Measurements from ENCODE around the gene RSRP1. TPM values are rescaled to one million over a fixed set of nuclear protein-coding genes. Genes with fewer than 3 reads are reported as not detected.

The RSRP1 gene
- total and polyA plus RNA-seq, 2 experiments from 2014 or later, result 91.4 to 93.7 TPM

DNA sequence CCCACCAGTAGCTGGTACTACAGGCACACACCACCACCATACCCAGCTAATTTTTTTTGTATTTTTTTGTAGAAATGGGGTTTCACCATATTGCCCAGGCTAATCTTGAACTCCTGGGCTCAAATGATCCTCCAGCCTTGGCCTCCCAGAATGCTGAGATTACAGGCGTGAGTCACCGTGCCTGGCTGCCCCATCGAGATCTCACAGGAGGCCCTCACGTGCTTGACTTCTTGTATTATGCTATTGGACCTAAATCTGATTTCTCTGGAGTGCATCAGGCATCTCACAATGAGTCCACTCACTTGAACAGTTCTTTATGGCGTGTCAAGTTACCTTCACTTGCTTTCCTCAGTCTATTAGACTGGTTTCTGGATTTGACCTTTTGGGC, 9.3 kb upstream of the RSRP1 start:
- peaks cover 5% of the 10 kb centered on the region for H3K27me3 Mint-ChIP-seq (ENCODE audit: insufficient read depth, low read depth, poor library complexity)
- no peak overlapping the region for H3K4me3 Mint-ChIP-seq
- Histone ChIP-seq H3K9me2 (ENCODE audit: insufficient read depth) (no peaks in the 10 kb centered on the region), H3K4me2 (no peak overlapping the region), H3F3A (replicated peaks; ENCODE audit: low read depth) (no peaks in the 10 kb centered on the region), H3K27ac (ENCODE audit: low read depth) (no peak overlapping the region), H3K36me3 (ENCODE audit: insufficient read depth) (no peaks in the 10 kb centered on the region), H3K27me3 (ENCODE audit: insufficient read depth) (no peaks in the 10 kb centered on the region), H3K79me2 (replicated peaks; ENCODE audit: insufficient read depth) (peaks cover 8% of the 10 kb centered on the region; the same call in 1 of the 2 replicates), H3K4me1 (ENCODE audit: insufficient read depth) (peaks cover 10% of the 10 kb centered on the region; the same call in 1 of the 2 replicates), H2AFZ (no peak overlapping the region), H3K4me3 (no peak overlapping the region), H4K20me1 (replicated peaks; ENCODE audit: insufficient read depth) (peaks cover 2% of the 10 kb centered on the region; the same call in 1 of the 2 replicates)
- no peak overlapping the region for H3K27ac Mint-ChIP-seq
- no peak for ATAC-seq
- no peaks in the 10 kb centered on the region for H3K9me3 Mint-ChIP-seq
- no peaks in the 10 kb centered on the region for H3K36me3 Mint-ChIP-seq (ENCODE audit: low read depth)
- TF ChIP-seq, protein P1, sequence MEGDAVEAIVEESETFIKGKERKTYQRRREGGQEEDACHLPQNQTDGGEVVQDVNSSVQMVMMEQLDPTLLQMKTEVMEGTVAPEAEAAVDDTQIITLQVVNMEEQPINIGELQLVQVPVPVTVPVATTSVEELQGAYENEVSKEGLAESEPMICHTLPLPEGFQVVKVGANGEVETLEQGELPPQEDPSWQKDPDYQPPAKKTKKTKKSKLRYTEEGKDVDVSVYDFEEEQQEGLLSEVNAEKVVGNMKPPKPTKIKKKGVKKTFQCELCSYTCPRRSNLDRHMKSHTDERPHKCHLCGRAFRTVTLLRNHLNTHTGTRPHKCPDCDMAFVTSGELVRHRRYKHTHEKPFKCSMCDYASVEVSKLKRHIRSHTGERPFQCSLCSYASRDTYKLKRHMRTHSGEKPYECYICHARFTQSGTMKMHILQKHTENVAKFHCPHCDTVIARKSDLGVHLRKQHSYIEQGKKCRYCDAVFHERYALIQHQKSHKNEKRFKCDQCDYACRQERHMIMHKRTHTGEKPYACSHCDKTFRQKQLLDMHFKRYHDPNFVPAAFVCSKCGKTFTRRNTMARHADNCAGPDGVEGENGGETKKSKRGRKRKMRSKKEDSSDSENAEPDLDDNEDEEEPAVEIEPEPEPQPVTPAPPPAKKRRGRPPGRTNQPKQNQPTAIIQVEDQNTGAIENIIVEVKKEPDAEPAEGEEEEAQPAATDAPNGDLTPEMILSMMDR (conservative IDR thresholded peaks at IDR 0.05; ENCODE audit: low read depth in 2 of 2), result no peak
- TF ChIP-seq, protein P2, sequence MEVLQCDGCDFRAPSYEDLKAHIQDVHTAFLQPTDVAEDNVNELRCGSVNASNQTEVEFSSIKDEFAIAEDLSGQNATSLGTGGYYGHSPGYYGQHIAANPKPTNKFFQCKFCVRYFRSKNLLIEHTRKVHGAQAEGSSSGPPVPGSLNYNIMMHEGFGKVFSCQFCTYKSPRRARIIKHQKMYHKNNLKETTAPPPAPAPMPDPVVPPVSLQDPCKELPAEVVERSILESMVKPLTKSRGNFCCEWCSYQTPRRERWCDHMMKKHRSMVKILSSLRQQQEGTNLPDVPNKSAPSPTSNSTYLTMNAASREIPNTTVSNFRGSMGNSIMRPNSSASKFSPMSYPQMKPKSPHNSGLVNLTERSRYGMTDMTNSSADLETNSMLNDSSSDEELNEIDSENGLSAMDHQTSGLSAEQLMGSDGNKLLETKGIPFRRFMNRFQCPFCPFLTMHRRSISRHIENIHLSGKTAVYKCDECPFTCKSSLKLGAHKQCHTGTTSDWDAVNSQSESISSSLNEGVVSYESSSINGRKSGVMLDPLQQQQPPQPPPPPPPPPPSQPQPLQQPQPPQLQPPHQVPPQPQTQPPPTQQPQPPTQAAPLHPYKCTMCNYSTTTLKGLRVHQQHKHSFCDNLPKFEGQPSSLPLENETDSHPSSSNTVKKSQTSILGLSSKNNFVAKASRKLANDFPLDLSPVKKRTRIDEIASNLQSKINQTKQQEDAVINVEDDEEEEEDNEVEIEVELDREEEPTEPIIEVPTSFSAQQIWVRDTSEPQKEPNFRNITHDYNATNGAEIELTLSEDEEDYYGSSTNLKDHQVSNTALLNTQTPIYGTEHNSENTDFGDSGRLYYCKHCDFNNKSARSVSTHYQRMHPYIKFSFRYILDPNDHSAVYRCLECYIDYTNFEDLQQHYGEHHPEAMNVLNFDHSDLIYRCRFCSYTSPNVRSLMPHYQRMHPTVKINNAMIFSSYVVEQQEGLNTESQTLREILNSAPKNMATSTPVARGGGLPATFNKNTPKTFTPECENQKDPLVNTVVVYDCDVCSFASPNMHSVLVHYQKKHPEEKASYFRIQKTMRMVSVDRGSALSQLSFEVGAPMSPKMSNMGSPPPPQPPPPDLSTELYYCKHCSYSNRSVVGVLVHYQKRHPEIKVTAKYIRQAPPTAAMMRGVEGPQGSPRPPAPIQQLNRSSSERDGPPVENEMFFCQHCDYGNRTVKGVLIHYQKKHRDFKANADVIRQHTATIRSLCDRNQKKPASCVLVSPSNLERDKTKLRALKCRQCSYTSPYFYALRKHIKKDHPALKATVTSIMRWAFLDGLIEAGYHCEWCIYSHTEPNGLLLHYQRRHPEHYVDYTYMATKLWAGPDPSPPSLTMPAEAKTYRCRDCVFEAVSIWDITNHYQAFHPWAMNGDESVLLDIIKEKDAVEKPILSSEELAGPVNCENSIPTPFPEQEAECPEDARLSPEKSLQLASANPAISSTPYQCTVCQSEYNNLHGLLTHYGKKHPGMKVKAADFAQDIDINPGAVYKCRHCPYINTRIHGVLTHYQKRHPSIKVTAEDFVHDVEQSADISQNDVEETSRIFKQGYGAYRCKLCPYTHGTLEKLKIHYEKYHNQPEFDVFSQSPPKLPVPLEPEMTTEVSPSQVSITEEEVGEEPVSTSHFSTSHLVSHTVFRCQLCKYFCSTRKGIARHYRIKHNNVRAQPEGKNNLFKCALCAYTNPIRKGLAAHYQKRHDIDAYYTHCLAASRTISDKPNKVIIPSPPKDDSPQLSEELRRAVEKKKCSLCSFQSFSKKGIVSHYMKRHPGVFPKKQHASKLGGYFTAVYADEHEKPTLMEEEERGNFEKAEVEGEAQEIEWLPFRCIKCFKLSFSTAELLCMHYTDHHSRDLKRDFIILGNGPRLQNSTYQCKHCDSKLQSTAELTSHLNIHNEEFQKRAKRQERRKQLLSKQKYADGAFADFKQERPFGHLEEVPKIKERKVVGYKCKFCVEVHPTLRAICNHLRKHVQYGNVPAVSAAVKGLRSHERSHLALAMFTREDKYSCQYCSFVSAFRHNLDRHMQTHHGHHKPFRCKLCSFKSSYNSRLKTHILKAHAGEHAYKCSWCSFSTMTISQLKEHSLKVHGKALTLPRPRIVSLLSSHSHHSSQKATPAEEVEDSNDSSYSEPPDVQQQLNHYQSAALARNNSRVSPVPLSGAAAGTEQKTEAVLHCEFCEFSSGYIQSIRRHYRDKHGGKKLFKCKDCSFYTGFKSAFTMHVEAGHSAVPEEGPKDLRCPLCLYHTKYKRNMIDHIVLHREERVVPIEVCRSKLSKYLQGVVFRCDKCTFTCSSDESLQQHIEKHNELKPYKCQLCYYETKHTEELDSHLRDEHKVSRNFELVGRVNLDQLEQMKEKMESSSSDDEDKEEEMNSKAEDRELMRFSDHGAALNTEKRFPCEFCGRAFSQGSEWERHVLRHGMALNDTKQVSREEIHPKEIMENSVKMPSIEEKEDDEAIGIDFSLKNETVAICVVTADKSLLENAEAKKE (CRISPR knock-in tag; IDR thresholded peaks at IDR 0.05), result no peak
- no peak for TF ChIP-seq STAT1 (IDR thresholded peaks at IDR 0.05; ENCODE audit: unreplicated experiment)
- no peak for TF ChIP-seq CREB1 (CRISPR knock-in tag; IDR thresholded peaks at IDR 0.05; ENCODE audit: low read depth)
- TF ChIP-seq ZNF331 (CRISPR knock-in tag; IDR thresholded peaks at IDR 0.05; ENCODE audit: low read depth), result no peak
- TF ChIP-seq, protein P3, sequence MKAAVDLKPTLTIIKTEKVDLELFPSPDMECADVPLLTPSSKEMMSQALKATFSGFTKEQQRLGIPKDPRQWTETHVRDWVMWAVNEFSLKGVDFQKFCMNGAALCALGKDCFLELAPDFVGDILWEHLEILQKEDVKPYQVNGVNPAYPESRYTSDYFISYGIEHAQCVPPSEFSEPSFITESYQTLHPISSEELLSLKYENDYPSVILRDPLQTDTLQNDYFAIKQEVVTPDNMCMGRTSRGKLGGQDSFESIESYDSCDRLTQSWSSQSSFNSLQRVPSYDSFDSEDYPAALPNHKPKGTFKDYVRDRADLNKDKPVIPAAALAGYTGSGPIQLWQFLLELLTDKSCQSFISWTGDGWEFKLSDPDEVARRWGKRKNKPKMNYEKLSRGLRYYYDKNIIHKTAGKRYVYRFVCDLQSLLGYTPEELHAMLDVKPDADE (IDR thresholded peaks at IDR 0.05), result no peak
- TF ChIP-seq EZH2 (IDR thresholded peaks at IDR 0.05; ENCODE audit: low read depth, unreplicated experiment), result no peak
- TF ChIP-seq NANOG (IDR thresholded peaks at IDR 0.05; ENCODE audit: borderline replicate concordance), result no peak
- no peak for TF ChIP-seq JUNB (IDR thresholded peaks at IDR 0.05; ENCODE audit: unreplicated experiment)
- TF ChIP-seq, protein P4, sequence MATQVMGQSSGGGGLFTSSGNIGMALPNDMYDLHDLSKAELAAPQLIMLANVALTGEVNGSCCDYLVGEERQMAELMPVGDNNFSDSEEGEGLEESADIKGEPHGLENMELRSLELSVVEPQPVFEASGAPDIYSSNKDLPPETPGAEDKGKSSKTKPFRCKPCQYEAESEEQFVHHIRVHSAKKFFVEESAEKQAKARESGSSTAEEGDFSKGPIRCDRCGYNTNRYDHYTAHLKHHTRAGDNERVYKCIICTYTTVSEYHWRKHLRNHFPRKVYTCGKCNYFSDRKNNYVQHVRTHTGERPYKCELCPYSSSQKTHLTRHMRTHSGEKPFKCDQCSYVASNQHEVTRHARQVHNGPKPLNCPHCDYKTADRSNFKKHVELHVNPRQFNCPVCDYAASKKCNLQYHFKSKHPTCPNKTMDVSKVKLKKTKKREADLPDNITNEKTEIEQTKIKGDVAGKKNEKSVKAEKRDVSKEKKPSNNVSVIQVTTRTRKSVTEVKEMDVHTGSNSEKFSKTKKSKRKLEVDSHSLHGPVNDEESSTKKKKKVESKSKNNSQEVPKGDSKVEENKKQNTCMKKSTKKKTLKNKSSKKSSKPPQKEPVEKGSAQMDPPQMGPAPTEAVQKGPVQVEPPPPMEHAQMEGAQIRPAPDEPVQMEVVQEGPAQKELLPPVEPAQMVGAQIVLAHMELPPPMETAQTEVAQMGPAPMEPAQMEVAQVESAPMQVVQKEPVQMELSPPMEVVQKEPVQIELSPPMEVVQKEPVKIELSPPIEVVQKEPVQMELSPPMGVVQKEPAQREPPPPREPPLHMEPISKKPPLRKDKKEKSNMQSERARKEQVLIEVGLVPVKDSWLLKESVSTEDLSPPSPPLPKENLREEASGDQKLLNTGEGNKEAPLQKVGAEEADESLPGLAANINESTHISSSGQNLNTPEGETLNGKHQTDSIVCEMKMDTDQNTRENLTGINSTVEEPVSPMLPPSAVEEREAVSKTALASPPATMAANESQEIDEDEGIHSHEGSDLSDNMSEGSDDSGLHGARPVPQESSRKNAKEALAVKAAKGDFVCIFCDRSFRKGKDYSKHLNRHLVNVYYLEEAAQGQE (IDR thresholded peaks at IDR 0.05; ENCODE audit: unreplicated experiment), result no peak
- no peak for TF ChIP-seq ZNF114 (CRISPR knock-in tag; IDR thresholded peaks at IDR 0.05)
- no peak for TF ChIP-seq POLR2AphosphoS5 (IDR thresholded peaks at IDR 0.05; ENCODE audit: low read depth)
- no peak for TF ChIP-seq EZH2phosphoT487 (IDR thresholded peaks at IDR 0.05; ENCODE audit: unreplicated experiment)
- peaks cover 17% of the 10 kb centered on the region; the same call in 2 of the 3 replicates for H3K4me1 Mint-ChIP-seq
- no peak for DNase-seq (ENCODE audit: low spot score)
